Upper lobe of left lung (tissue), 6 donors: Measurements from ENCODE around the gene PLPPR1. TPM values are rescaled to one million over a fixed set of nuclear protein-coding genes. Genes with fewer than 3 reads are reported as not detected.

Experiments used
- ATAC-seq, 2 donors: fragments of 200-7000 bp; cut with Tn5 transposase; one replicate each; pipeline ENCODE4 v1.9.1; 2022; ENCODE audit warnings: mild to moderate bottlenecking in 2 of 2, moderate library complexity in 2 of 2; ENCODE audit not compliant: low FRiP score in 2 of 2
- DNase-seq, 2 donors: peaks; one replicate each; pipeline ENCODE4 v3.0.0-alpha.2; 2019 to 2020
- H3K27ac ChIP-seq, 4 donors: fragments of 200-600 bp; sonication (generic); one replicate each; pipeline ENCODE4 v1.5.1; 2016 to 2019
- H3K27me3 ChIP-seq, 4 donors: fragments of 200-600 bp; sonication (generic); one replicate each; pipeline ENCODE4 v1.5.1; 2017 to 2019
- H3K36me3 ChIP-seq, 4 donors: fragments of 200-600 bp; sonication (generic); one replicate each; pipeline ENCODE4 v1.5.1; 2016 to 2019
- H3K4me1 ChIP-seq, 4 donors: fragments of 200-600 bp; sonication (generic); one replicate each; pipeline ENCODE4 v1.5.1; 2018 to 2019
- H3K4me3 ChIP-seq, 4 donors: fragments of 200-600 bp; sonication (generic); one replicate each; pipeline ENCODE4 v1.5.1; 2017 to 2019; ENCODE audit warnings: mild to moderate bottlenecking in 2 of 4, moderate library complexity in 1 of 4
- H3K9me3 ChIP-seq, 4 donors: fragments of 200-600 bp; sonication (generic); one replicate each; pipeline ENCODE4 v1.5.1; 2018 to 2019
- CTCF ChIP-seq, 6 experiments: fragments of 450-650 bp in 4 of 6; fragments of 200-600 bp in 2 of 6; sonication (generic) in 2 of 6; IDR thresholded peaks; one replicate each; pipeline ENCODE4 v1.5.1; 2016 to 2019; ENCODE audit warnings: antibody characterized with exemption in 6 of 6
- EP300 ChIP-seq, 4 donors: sonication (generic); formaldehyde crosslinking; IDR thresholded peaks; one replicate each; pipeline ENCODE4 v1.5.1; 2017; ENCODE audit warnings: antibody characterized with exemption in 4 of 4, control low read depth in 2 of 4
- POLR2A ChIP-seq, 4 donors: fragments of 450-650 bp; IDR thresholded peaks; one replicate each; pipeline ENCODE4 v1.5.1; 2016 to 2017; ENCODE audit warnings: antibody characterized with exemption in 4 of 4, mild to moderate bottlenecking in 2 of 4
- POLR2AphosphoS5 ChIP-seq, 2 donors: sonication (generic); formaldehyde crosslinking; IDR thresholded peaks; one replicate each; pipeline ENCODE4 v1.5.1; 2017; ENCODE audit warnings: antibody characterized with exemption in 2 of 2
- WGBS, 2 donors: methylation state at CpG; one replicate each; pipeline ENCODE4 v1.1.5; 2017 to 2018; 5-methylcytosine and 5-hydroxymethylcytosine counted together
- total RNA-seq, 6 donors: library from RNA; depleted of rRNA in 4 of 6; stranded (reverse); fragments of >200 nt in 4 of 6; gene quantifications; one replicate each; pipeline versions ENCODE4 v1.1.0 to v1.2.1, GENCODE V29; 2016 to 2021
- donor health status: DM: no; HTN: no; CAD: no; lungs with moderate emphysema.
- donor health status: DM: no; HTN: yes; CAD: no; lungs with severe emphysema.

The PLPPR1 gene
- total RNA-seq, 6 donors from 2014 or later = 0.44 to 5.1 (median 2.7) TPM; not detected in 1

GRCh38 chr9:101342595-101342994 is 314.1 kb downstream of the PLPPR1 start:
- Histone ChIP-seq H3K9me3 (no peaks in the 10 kb centered on the region), H3K36me3 (no peaks in the 10 kb centered on the region), H3K27me3 (no peaks in the 10 kb centered on the region), H3K4me3 (no peak overlapping the region), H3K27ac (no peak overlapping the region), H3K4me1 (no peaks in the 10 kb centered on the region)
- ATAC-seq = no peak
- no peak for TF ChIP-seq POLR2A (IDR thresholded peaks at IDR 0.05)
- TF ChIP-seq CTCF (IDR thresholded peaks at IDR 0.05) = no peak
- no peak for TF ChIP-seq POLR2AphosphoS5 (IDR thresholded peaks at IDR 0.05)
- no peak for TF ChIP-seq EP300 (IDR thresholded peaks at IDR 0.05)
- 19 to 37% methylated on average over 1 of the region's 1 CpG for WGBS, 2 donors
- no peak for DNase-seq

- no peak overlapping the region for H3K27ac ChIP-seq
- 82 to 84% methylated on average over 1 of the region's 1 CpG for WGBS, 2 donors
These were observed 321.8 kb downstream of the PLPPR1 start for GRCh38 chr9:101350285-101350684.

GRCh38 chr9:101352892-101353463 is 324.5 kb downstream of the PLPPR1 start:
- TF ChIP-seq POLR2A (IDR thresholded peaks at IDR 0.05) (no peak), EP300 (IDR thresholded peaks at IDR 0.05) (no peak), CTCF (IDR thresholded peaks at IDR 0.05) (no peak), POLR2AphosphoS5 (IDR thresholded peaks at IDR 0.05) (no peak)
- no peak overlapping the region for H3K4me3 ChIP-seq
- no peaks in the 10 kb centered on the region for H3K27me3 ChIP-seq
- H3K27ac ChIP-seq = no peak overlapping the region
- ATAC-seq (no peak), DNase-seq (no peak)
- no peaks in the 10 kb centered on the region for H3K36me3 ChIP-seq
- H3K9me3 ChIP-seq = no peaks in the 10 kb centered on the region
- 75 to 76% methylated on average over 6 of the region's 6 CpGs for WGBS, 2 donors
- no peaks in the 10 kb centered on the region for H3K4me1 ChIP-seq

More at GRCh38 chr9:101350285-101350684, 321.8 kb downstream of the PLPPR1 start:
- DNase-seq (no peak), ATAC-seq (no peak)
- Histone ChIP-seq H3K27me3 (no peaks in the 10 kb centered on the region), H3K4me3 (no peak overlapping the region), H3K4me1 (no peaks in the 10 kb centered on the region), H3K9me3 (no peaks in the 10 kb centered on the region), H3K36me3 (no peaks in the 10 kb centered on the region)
- TF ChIP-seq POLR2AphosphoS5 (IDR thresholded peaks at IDR 0.05) = no peak
- TF ChIP-seq CTCF (IDR thresholded peaks at IDR 0.05) = no peak
- no peak for TF ChIP-seq EP300 (IDR thresholded peaks at IDR 0.05)
- no peak for TF ChIP-seq POLR2A (IDR thresholded peaks at IDR 0.05)

GRCh38 chr9:101353683-101354082 is 325.2 kb downstream of the PLPPR1 start:
- H3K36me3 ChIP-seq = no peaks in the 10 kb centered on the region

More at GRCh38 chr9:101353683-101354082, 325.2 kb downstream of the PLPPR1 start:
- DNase-seq (no peak), ATAC-seq (no peak)
- no peak overlapping the region for H3K4me3 ChIP-seq
- TF ChIP-seq POLR2A (IDR thresholded peaks at IDR 0.05) = no peak
- TF ChIP-seq POLR2AphosphoS5 (IDR thresholded peaks at IDR 0.05) = no peak
- no peak for TF ChIP-seq CTCF (IDR thresholded peaks at IDR 0.05)
- no peak for TF ChIP-seq EP300 (IDR thresholded peaks at IDR 0.05)
- 69 to 75% methylated on average over 2 of the region's 2 CpGs for WGBS, 2 donors
- no peaks in the 10 kb centered on the region for H3K27me3 ChIP-seq
- H3K4me1 ChIP-seq = no peaks in the 10 kb centered on the region
- H3K9me3 ChIP-seq = no peaks in the 10 kb centered on the region
- no peak overlapping the region for H3K27ac ChIP-seq
